WERI-Rb-1 (cell line): Measurements from ENCODE around the gene PDGFRB.

ENCODE experiments used
- DNase-seq: peaks from one replicate; pipeline ENCODE4 v3.0.0-alpha.2; 2020
- H3K27ac ChIP-seq: fragments of 250-450 bp; sonication (Bioruptor Pico); 2 replicates; pipeline ENCODE4 v1.5.1; 2020; ENCODE audit warnings: mild to moderate bottlenecking, moderate library complexity
- H3K27me3 ChIP-seq: fragments of 250-450 bp; sonication (Bioruptor Pico); 2 replicates; pipeline ENCODE4 v1.5.1; 2021; ENCODE audit warnings: mild to moderate bottlenecking, low read depth, moderate library complexity; ENCODE audit not compliant: insufficient read depth, severe bottlenecking
- H3K36me3 ChIP-seq: fragments of 250-450 bp; sonication (Bioruptor Pico); 2 replicates; pipeline ENCODE4 v1.5.1; 2020; ENCODE audit warnings: mild to moderate bottlenecking, moderate library complexity
- H3K4me3 ChIP-seq: 2 replicates; pipeline ENCODE4 v1.5.1; 2011; ENCODE audit warnings: low read depth, mild to moderate bottlenecking, control low read depth, low read length
- H3K9me3 ChIP-seq: fragments of 250-450 bp; sonication (Bioruptor Pico); 2 replicates; pipeline ENCODE4 v1.5.1; 2021; ENCODE audit warnings: mild to moderate bottlenecking, moderate library complexity; ENCODE audit not compliant: severe bottlenecking
- TF ChIP-seq, protein P1 (sequence below): IDR thresholded peaks from 2 replicates; pipeline ENCODE4 v1.5.1; 2011; ENCODE audit warnings: low read depth, mild to moderate bottlenecking, control low read depth, inconsistent platforms, low read length

Gene PDGFRB

GRCh38 chr5:150157168-150157567 is 1.5 kb upstream of the PDGFRB start:
- TF ChIP-seq, protein P1, sequence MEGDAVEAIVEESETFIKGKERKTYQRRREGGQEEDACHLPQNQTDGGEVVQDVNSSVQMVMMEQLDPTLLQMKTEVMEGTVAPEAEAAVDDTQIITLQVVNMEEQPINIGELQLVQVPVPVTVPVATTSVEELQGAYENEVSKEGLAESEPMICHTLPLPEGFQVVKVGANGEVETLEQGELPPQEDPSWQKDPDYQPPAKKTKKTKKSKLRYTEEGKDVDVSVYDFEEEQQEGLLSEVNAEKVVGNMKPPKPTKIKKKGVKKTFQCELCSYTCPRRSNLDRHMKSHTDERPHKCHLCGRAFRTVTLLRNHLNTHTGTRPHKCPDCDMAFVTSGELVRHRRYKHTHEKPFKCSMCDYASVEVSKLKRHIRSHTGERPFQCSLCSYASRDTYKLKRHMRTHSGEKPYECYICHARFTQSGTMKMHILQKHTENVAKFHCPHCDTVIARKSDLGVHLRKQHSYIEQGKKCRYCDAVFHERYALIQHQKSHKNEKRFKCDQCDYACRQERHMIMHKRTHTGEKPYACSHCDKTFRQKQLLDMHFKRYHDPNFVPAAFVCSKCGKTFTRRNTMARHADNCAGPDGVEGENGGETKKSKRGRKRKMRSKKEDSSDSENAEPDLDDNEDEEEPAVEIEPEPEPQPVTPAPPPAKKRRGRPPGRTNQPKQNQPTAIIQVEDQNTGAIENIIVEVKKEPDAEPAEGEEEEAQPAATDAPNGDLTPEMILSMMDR, result no peak

DNA sequence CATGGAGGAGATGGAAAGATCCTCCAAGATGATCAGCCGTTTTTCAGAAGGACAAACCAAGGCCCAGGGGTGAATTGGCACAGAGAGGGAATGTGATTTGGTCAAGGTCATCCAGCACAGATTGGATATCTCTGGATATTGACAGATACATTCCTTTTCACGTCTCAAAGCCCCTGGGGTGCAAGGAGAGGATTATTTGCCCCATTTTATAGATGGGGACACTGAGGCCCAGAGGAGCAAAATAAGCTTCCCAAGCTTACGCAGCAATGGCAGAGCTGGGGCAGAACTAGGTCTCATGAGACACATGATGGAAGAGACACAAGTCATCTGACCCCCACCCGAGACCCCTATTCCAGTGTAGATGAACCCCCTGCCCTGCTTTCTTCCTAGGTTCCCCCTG is 895 bp upstream of the PDGFRB start:
- Histone ChIP-seq H3K4me3 (no peak overlapping the region), H3K27me3 (no peaks in the 10 kb centered on the region)
- TF ChIP-seq, protein P1, result no peak

More at GRCh38 chr5:150157168-150157567, 1.5 kb upstream of the PDGFRB start:
- H3K9me3 ChIP-seq, result no peaks in the 10 kb centered on the region
- no peak for DNase-seq
- H3K36me3 ChIP-seq, result no peaks in the 10 kb centered on the region
- no peaks in the 10 kb centered on the region for H3K27me3 ChIP-seq
- no peak overlapping the region for H3K27ac ChIP-seq
- H3K4me3 ChIP-seq, result no peak overlapping the region

GRCh38 chr5:150156027-150156368 is 353 bp upstream of the PDGFRB start:
- Histone ChIP-seq H3K27ac (no peak overlapping the region), H3K4me3 (no peak overlapping the region), H3K36me3 (no peaks in the 10 kb centered on the region), H3K9me3 (no peaks in the 10 kb centered on the region), H3K27me3 (no peaks in the 10 kb centered on the region)
- DNase-seq, result no peak
- TF ChIP-seq, protein P1, result no peak

More for the DNA sequence above, 895 bp upstream of the PDGFRB start:
- Histone ChIP-seq H3K9me3 (no peaks in the 10 kb centered on the region), H3K36me3 (no peaks in the 10 kb centered on the region), H3K27ac (no peak overlapping the region)
- DNase-seq, result no peak

DNA sequence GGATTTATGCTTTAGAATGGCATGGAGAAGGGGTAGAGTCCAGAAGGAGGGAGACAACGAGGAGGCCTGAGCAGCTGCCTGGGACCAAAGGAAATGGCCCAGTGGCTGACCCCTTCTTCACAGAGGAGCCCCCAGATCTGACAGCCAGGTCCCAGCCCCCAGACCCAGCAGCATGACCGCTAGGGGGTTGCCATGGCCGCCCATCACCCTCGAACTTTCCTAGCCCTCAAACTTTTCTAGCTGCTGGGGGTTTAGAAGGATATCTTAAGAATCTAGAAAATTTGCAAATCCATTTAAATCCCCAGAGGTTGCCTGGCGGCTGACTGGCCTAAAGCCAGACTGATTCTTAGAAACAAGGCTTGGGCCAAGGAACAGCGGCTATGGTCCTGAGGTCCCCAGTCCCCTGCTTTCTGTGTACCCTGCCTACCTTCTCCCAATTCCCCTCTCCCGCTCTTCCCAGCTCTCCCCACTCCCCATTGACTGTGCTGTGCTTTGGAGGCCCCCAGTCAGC is 972 bp downstream of the PDGFRB start:
- no peak for DNase-seq
- H3K27ac ChIP-seq, result no peak overlapping the region
- no peaks in the 10 kb centered on the region for H3K9me3 ChIP-seq
- no peaks in the 10 kb centered on the region for H3K36me3 ChIP-seq
- no peaks in the 10 kb centered on the region for H3K27me3 ChIP-seq
- TF ChIP-seq, protein P1, result no peak
- H3K4me3 ChIP-seq, result no peak overlapping the region

GRCh38 chr5:150153957-150154617 is 1.6 kb downstream of the PDGFRB start:
- TF ChIP-seq, protein P1, result no peak
- Histone ChIP-seq H3K9me3 (no peaks in the 10 kb centered on the region), H3K27ac (no peak overlapping the region), H3K27me3 (no peaks in the 10 kb centered on the region), H3K36me3 (no peaks in the 10 kb centered on the region), H3K4me3 (no peak overlapping the region)
- DNase-seq, result no peak

DNA sequence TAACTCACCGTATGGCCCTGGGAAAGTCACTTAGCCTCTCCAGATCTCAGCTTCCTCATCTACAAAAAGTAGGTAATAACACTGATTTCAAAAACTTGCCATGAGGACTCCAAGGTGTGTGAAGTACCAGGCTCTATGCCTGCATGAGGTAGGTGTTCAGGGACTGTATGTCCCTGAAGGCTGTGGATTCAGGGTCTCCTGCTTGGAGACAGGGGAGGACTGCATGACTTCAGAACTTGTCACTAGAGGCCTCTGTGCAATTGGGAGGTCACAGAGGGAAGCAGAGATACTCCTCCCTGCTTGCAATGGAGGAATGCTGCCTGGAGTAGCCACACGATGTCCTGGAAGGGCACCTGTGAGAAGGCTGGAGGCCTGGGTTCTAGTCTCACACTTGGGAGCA is 2.2 kb downstream of the PDGFRB start:
- no peak for DNase-seq
- TF ChIP-seq, protein P1, result no peak
- Histone ChIP-seq H3K9me3 (no peaks in the 10 kb centered on the region), H3K36me3 (no peaks in the 10 kb centered on the region), H3K4me3 (no peak overlapping the region), H3K27me3 (no peaks in the 10 kb centered on the region), H3K27ac (no peak overlapping the region)
